Heart left ventricle (tissue), 16 donors: ENCODE measurements around the gene SLC6A11. TPM values are rescaled to one million over a fixed set of nuclear protein-coding genes. Genes with fewer than 3 reads are reported as not detected.

ENCODE experiments used
- ATAC-seq, 4 donors: fragments of 200-7000 bp; cut with Tn5 transposase; one replicate each; pipeline ENCODE4 v1.9.1; 2020 to 2022; ENCODE audit warnings: moderate library complexity in 4 of 4, mild to moderate bottlenecking in 3 of 4, moderate number of reproducible peaks in 1 of 4
- DNase-seq, 5 donors: peaks; one replicate each; pipeline ENCODE4 v3.0.0-alpha.2; 2020
- H3K27ac ChIP-seq, 12 donors: fragments of 200-600 bp; sonication (generic) in 4 of 12; one replicate each; pipeline versions ENCODE4 v1.5.0 to v1.8.0; 2016 to 2022; ENCODE audit warnings: mild to moderate bottlenecking in 2 of 12
- H3K27me3 ChIP-seq, 9 donors: fragments of 200-600 bp; sonication (generic) in 2 of 9; one replicate each; pipeline versions ENCODE4 v1.5.1 to v1.8.0; 2016 to 2022; ENCODE audit warnings: mild to moderate bottlenecking in 3 of 9
- H3K36me3 ChIP-seq, 9 donors: fragments of 200-600 bp; sonication (generic) in 2 of 9; one replicate each; pipeline versions ENCODE4 v1.5.0 to v1.8.0; 2018 to 2022; ENCODE audit warnings: mild to moderate bottlenecking in 2 of 9
- H3K4me1 ChIP-seq, 12 donors: fragments of 200-600 bp; sonication (generic) in 4 of 12; one replicate each; pipeline versions ENCODE4 v1.5.0 to v1.8.0; 2016 to 2022; ENCODE audit warnings: mild to moderate bottlenecking in 3 of 12
- H3K4me3 ChIP-seq, 12 donors: fragments of 200-600 bp; sonication (generic) in 4 of 12; one replicate each; pipeline versions ENCODE4 v1.5.0 to v1.8.0; 2017 to 2022; ENCODE audit warnings: mild to moderate bottlenecking in 9 of 12, moderate library complexity in 4 of 12
- H3K9me3 ChIP-seq, 12 donors: fragments of 200-600 bp; sonication (generic) in 4 of 12; one replicate each; pipeline versions ENCODE4 v1.5.0 to v1.8.0; 2016 to 2022; ENCODE audit warnings: mild to moderate bottlenecking in 1 of 12
- CTCF ChIP-seq, 12 donors: fragments of 200-600 bp; sonication (generic) in 4 of 12; IDR thresholded peaks; one replicate each; pipeline versions ENCODE4 v1.5.0 to v1.8.0; 2018 to 2022; ENCODE audit warnings: antibody characterized with exemption in 12 of 12, mild to moderate bottlenecking in 5 of 12
- POLR2A ChIP-seq, 2 donors: fragments of 450-650 bp; IDR thresholded peaks; one replicate each; pipeline ENCODE4 v1.6.1; 2017; ENCODE audit warnings: antibody characterized with exemption in 2 of 2, mild to moderate bottlenecking in 2 of 2, moderate library complexity in 2 of 2
- WGBS, 4 donors: extraction: QIAGEN DNeasy Blood & Tissue Kit in 2 of 4; methylation state at CpG; one replicate each; pipeline versions ENCODE4 v1.1.5 to v1.1.7; 2013 to 2018; 5-methylcytosine and 5-hydroxymethylcytosine counted together
- intact Hi-C, 10 donors: fragments of 100-400 bp; cut with DNase I; formaldehyde crosslinking; loops; one replicate each; pipeline versions ENCODE4 v1.11.1 to v1.14.2; 2022
- polyA plus RNA-seq, 2 donors: library from polyadenylated mRNA; stranded (reverse); fragments of 200-250 nt; gene quantifications; one replicate each; pipeline ENCODE4 v1.2.3, GENCODE V29; 2013
- total RNA-seq, 9 donors: library from RNA; depleted of rRNA in 2 of 9; stranded (reverse); fragments of >200 nt in 2 of 9; fragmentation: NEBNext Ultra II Directional in 3 of 9; extraction: Animal tissue kit (Norgen Biotek cat#: 25700) in 3 of 9; gene quantifications; one replicate each; pipeline versions ENCODE4 v1.1.0 to v1.2.4, GENCODE V29; 2016 to 2023
- donor health status: ischemic (EF 13 %, LVEDD 7.1; RV severe dilation, severe dysfunction).
- donor health status: healthy with polysubstance abuse.
- donor health status: DM: no; HTN: yes; CAD: no.
- donor health status: DM: no; HTN: no; CAD: no.
- donor health status: ischemic (EF 25% LVEDD 6.9; RV normal size, moderate dysfunction).
- donor health status: ischemic (EF 25% LVEDD 5.7; RV mildly dilated, moderate dysfunction).
- donor health status: healthy.
- donor health status: DM: yes; HTN: yes; CAD: no.
- donor health status: ischemic (EF 35%, LVEDD 5.7; RV mildly dilated, moderate dysfunction).
- donor health status: nonischemic (EF 11% LVEDD 7.7; RV severe dilation, severe dysfunction).
- donor health status: DM: yes; HTN: yes; CAD: no.
- donor health status: PGD.
- donor health status: ischemic (EF 29% LVEDD 5.4; RV normal size, mild dysfunction).
- donor health status: nonischemic (EF 23%, LVEDD 6.1; RV moderate dilation, normal function).

Gene SLC6A11
- total and polyA plus RNA-seq, 11 donors = not detected

- DNase-seq = no peak
- Histone ChIP-seq H3K4me1 (peaks cover 0 to 11% (median 0%) of the 10 kb centered on the region in 12 donors), H3K36me3 (no peaks in the 10 kb centered on the region), H3K27ac (no peak overlapping the region), H3K4me3 (no peak overlapping the region), H3K27me3 (peaks cover 10 to 50% (median 28%) of the 10 kb centered on the region in 9 donors), H3K9me3 (no peaks in the 10 kb centered on the region)
- intact Hi-C loops = no loop called here
- ATAC-seq = no peak
- TF ChIP-seq POLR2A (IDR thresholded peaks at IDR 0.05) = no peak
- no peak for TF ChIP-seq CTCF (IDR thresholded peaks at IDR 0.05)
- 45 to 68% (median 56%) methylated on average over 1 of the region's 1 CpG for WGBS, 4 donors
Measured at GRCh38 chr3:10813425-10813824, 2.6 kb upstream of the SLC6A11 start.

GRCh38 chr3:10814623-10815022 is 1.4 kb upstream of the SLC6A11 start:
- Histone ChIP-seq H3K27me3 (peaks cover 10 to 55% (median 28%) of the 10 kb centered on the region in 9 donors), H3K4me1 (peaks cover 0 to 11% (median 0%) of the 10 kb centered on the region in 12 donors), H3K36me3 (no peaks in the 10 kb centered on the region), H3K9me3 (no peaks in the 10 kb centered on the region), H3K27ac (no peak overlapping the region), H3K4me3 (no peak overlapping the region)
- ATAC-seq (no peak), DNase-seq (no peak)
- 65 to 70% (median 66%) methylated on average over 7 of the region's 7 CpGs for WGBS, 4 donors
- intact Hi-C loops = no loop called here
- no peak for TF ChIP-seq CTCF (IDR thresholded peaks at IDR 0.05)
- TF ChIP-seq POLR2A (IDR thresholded peaks at IDR 0.05) = no peak

GRCh38 chr3:10815487-10815886 is 541 bp upstream of the SLC6A11 start:
- intact Hi-C loops = no loop called here
- ATAC-seq = no peak
- WGBS, 4 donors = 71 to 88% (median 75%) methylated on average over 10 of the region's 10 CpGs
- Histone ChIP-seq H3K4me1 (peaks cover 0 to 11% (median 0%) of the 10 kb centered on the region in 12 donors), H3K36me3 (no peaks in the 10 kb centered on the region), H3K27me3 (peaks cover 10 to 49% (median 28%) of the 10 kb centered on the region in 9 donors), H3K9me3 (no peaks in the 10 kb centered on the region), H3K27ac (no peak overlapping the region), H3K4me3 (peak overlapping the region in 5 of 12 donors; percentile 12 to 45 (median 31))
- TF ChIP-seq CTCF (IDR thresholded peaks at IDR 0.05) = no peak
- TF ChIP-seq POLR2A (IDR thresholded peaks at IDR 0.05) = no peak
- no peak for DNase-seq

GRCh38 chr3:10816863-10817253 is 830 bp downstream of the SLC6A11 start:
- peaks cover 0 to 11% (median 0%) of the 10 kb centered on the region in 12 donors for H3K4me1 ChIP-seq
- ATAC-seq (no peak), DNase-seq (no peak)
- no peaks in the 10 kb centered on the region for H3K36me3 ChIP-seq
- intact Hi-C loops = no loop called here
- no peaks in the 10 kb centered on the region for H3K9me3 ChIP-seq
- no peak overlapping the region for H3K4me3 ChIP-seq
- TF ChIP-seq POLR2A (IDR thresholded peaks at IDR 0.05) (no peak), CTCF (IDR thresholded peaks at IDR 0.05) (no peak)
- H3K27ac ChIP-seq = no peak overlapping the region
- H3K27me3 ChIP-seq = peaks cover 10 to 47% (median 28%) of the 10 kb centered on the region in 9 donors
- whole genome bisulfite sequencing, 4 donors = 65 to 74% (median 70%) methylated on average over 10 of the region's 10 CpGs
